ENCODE results near the gene OR4F15.

Gene OR4F15

GRCh38 chr15:101795455-101795854, 16.5 kb upstream of the OR4F15 start:
- no peaks in the 10 kb centered on the region for H3K27me3 ChIP-seq (ENCODE audit: insufficient read depth, poor library complexity, severe bottlenecking)
- H3K27ac ChIP-seq (replicated peaks), result no peak overlapping the region
- no peak overlapping the region for H3K4me3 ChIP-seq (replicated peaks; ENCODE audit: insufficient read depth, low read length)
- no peak for TF ChIP-seq SPI1 (IDR thresholded peaks at IDR 0.05; ENCODE audit: borderline replicate concordance, low read depth)
- TF ChIP-seq GABPA (IDR thresholded peaks at IDR 0.05; ENCODE audit: low read depth), result no peak
- TF ChIP-seq REST (IDR thresholded peaks at IDR 0.05; ENCODE audit: insufficient replicate concordance, low read depth), result no peak
- no peak for TF ChIP-seq CTCF (IDR thresholded peaks at IDR 0.05; ENCODE audit: insufficient read depth, low read length)
- TF ChIP-seq POLR2AphosphoS5 (IDR thresholded peaks at IDR 0.05; ENCODE audit: low read depth), result no peak
- no peak for DNase-seq (ENCODE audit: low read depth in 1 of 2, low spot score in 1 of 2)

GRCh38 chr15:101799665-101800064, 12.3 kb upstream of the OR4F15 start:
- Histone ChIP-seq H3K27ac (replicated peaks) (no peak overlapping the region), H3K4me3 (replicated peaks; ENCODE audit: insufficient read depth, low read length) (no peak overlapping the region), H3K27me3 (ENCODE audit: insufficient read depth, poor library complexity, severe bottlenecking) (peaks cover 2% of the 10 kb centered on the region)
- TF ChIP-seq SPI1 (IDR thresholded peaks at IDR 0.05; ENCODE audit: borderline replicate concordance, low read depth) (no peak), REST (IDR thresholded peaks at IDR 0.05; ENCODE audit: insufficient replicate concordance, low read depth) (no peak), CTCF (IDR thresholded peaks at IDR 0.05; ENCODE audit: insufficient read depth, low read length) (no peak), GABPA (IDR thresholded peaks at IDR 0.05; ENCODE audit: low read depth) (no peak), POLR2AphosphoS5 (IDR thresholded peaks at IDR 0.05; ENCODE audit: low read depth) (no peak)
- no peak for DNase-seq (ENCODE audit: low read depth in 1 of 2, low spot score in 1 of 2)

- H3K27ac ChIP-seq (replicated peaks), result no peak overlapping the region
- H3K27me3 ChIP-seq (ENCODE audit: insufficient read depth, poor library complexity, severe bottlenecking), result peaks cover 9% of the 10 kb centered on the region
- TF ChIP-seq REST (IDR thresholded peaks at IDR 0.05; ENCODE audit: insufficient replicate concordance, low read depth) (no peak), CTCF (IDR thresholded peaks at IDR 0.05; ENCODE audit: insufficient read depth, low read length) (no peak), POLR2AphosphoS5 (IDR thresholded peaks at IDR 0.05; ENCODE audit: low read depth) (no peak), SPI1 (IDR thresholded peaks at IDR 0.05; ENCODE audit: borderline replicate concordance, low read depth) (no peak), GABPA (IDR thresholded peaks at IDR 0.05; ENCODE audit: low read depth) (no peak)
- DNase-seq (ENCODE audit: low read depth in 1 of 2, low spot score in 1 of 2), result no peak
- H3K4me3 ChIP-seq (replicated peaks; ENCODE audit: insufficient read depth, low read length), result no peak overlapping the region
Observed at GRCh38 chr15:101801048-101801447, 11.0 kb upstream of the OR4F15 start.
